Pericardium fibroblast (primary cell): ENCODE data around the gene DCP1B. TPM values are rescaled to one million over a fixed set of nuclear protein-coding genes. Genes with fewer than 3 reads are reported as not detected.

Experiments used
- total RNA-seq: library from RNA; depleted of rRNA; stranded (reverse); fragments of >200 nt; gene quantifications from 2 replicates; pipeline ENCODE4 v1.2.3, GENCODE V29; 2015

The DCP1B gene
- total RNA-seq: 10.3 and 15.9 TPM in 2 replicates

GRCh38 chr12:2004113-2004929 is at the start of gene DCP1B:
Gene DCP1B (minus strand): TSS chr12:2004457. CDS start chr12:2004431, 26 bp downstream.

GRCh38 chr12:2052826-2053678 is 48.8 kb upstream of the DCP1B start, which contains the start of gene CACNA1C:
Gene CACNA1C (plus strand): TSS chr12:2052987. CDS start chr12:2053563, 576 bp downstream.

GRCh38 chr12:1918081-1918883 is 86.0 kb downstream of the DCP1B start, which contains the start of gene CACNA2D4:
Gene CACNA2D4 (minus strand): TSS chr12:1918652. CDS start chr12:1918473, 179 bp downstream.

Other genes starting within 250 kb of the DCP1B start
- not detected in 2 replicates for gene LRTM2, start 183.9 kb downstream of the DCP1B start, total RNA-seq
- 0.09 and 0.35 TPM in 2 replicates for gene CACNA2D4, start 85.8 kb downstream of the DCP1B start, total RNA-seq
- 2.1 and 10.7 TPM in 2 replicates for gene CACNA1C, start 48.5 kb upstream of the DCP1B start, total RNA-seq